ELR (cell line): ENCODE data around the gene SIK3.

Experiments used
- DNase-seq: peaks from one replicate; pipeline ENCODE4 v3.0.0-alpha.2; 2015; ENCODE audit warnings: low read depth

SIK3 gene

DNA sequence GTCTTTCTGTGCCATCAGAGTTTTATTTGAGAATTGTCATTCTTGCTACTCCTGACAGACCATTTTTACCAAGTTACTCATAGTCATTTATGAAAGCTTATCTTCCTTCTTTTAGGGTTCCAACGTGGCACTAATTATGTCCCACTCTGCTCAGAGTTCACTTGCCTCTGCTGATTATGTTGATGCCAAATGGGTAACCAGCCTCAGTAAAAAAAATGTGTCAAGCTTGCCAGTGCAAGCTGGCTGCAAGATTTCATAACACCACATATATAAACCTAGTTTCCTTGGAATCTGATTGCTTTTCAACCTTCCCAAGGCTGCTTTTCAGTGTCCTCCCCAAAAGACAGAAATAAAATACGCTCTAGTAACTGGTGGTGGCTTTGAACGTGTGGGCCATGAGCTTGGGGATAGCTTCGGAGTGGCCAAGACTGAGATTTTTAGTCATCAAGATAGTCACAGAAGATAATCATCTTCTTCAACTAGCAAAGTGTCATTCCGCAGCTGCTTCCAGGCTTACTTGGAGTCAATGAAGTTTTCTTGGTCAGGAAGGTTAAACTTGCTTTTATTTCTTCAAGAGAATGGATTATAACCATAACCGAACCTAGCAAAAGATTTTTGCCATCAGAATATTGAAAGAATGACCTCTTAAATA lies 231.3 kb downstream of the SIK3 start:
- no peak for DNase-seq

DNA sequence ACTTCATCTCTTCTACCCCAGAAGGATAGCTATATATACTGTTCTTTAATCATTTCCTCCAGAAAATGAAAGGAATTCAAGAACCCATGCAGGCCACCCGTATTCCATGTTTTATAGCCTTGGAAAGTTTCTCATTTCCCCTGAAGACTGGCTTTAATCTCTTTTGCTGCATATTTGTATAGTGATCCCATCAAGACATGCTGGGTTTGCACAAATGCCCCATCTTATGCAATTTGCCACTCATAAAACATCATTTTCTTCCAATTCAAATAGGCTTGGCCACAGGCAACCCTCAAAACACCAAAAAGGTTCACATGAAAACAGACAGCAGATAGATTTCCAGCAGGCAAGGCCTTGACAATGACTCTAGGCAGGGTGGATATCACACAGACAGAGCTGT lies 232.5 kb downstream of the SIK3 start:
- no peak for DNase-seq

DNA sequence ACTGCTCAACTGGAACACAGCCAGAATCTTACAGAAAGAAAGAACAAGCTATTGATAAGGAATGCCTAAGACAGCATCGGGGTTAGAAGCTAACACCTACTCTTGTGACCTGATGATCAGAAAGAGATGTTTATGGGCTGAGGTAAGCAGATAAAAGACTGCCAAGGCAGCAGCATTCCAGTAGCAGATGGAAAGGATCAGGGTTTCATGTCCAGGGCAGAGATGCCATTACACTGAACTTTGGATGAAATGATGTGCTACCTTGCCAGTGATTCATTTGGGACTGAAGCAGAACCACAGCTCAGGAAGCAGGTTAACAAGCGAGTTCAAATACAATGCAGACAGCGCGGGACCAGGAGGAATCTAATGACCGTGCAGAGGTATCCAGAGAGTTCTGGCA lies 233.7 kb downstream of the SIK3 start:
- no peak for DNase-seq

DNA sequence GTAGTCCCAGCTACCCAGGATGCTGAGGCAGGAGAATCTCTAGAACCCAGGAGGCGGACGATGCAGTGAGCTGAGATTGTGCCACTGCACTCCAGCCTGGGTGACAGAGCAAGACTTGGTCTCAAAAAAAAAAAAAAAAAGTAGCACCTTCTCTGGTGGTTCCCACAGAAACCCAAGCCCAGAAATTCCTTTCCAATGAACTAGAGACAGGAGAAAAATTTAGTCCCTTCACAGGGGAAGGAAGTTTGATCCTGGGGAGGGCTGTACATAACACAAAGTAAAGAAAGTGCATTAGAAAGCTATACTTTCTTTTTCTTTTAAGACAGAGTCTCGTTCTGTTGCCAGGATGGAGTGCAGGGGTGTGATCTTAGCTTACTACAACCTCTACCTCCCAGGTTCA lies 235.3 kb downstream of the SIK3 start:
- DNase-seq: peak; percentile 20

DNA sequence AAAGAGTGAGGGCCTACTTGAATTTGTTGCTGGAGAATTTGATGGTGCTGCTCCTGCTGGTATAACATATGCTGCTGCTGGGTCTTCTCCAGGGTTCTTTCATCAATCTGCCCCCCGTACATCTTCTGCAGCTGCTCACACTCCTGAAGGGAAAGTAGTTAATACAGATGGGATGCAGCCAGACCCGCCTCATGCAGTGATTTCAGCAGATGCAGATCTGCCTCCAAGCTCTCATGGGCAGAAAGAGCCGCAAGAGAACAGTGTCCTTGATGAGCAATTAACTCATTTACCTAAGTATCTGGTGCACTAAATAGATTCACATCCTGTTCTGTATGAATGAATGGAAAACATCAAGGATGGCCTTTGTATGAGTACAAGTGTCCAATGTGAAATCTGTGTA lies 236.0 kb downstream of the SIK3 start:
- no peak for DNase-seq

DNA sequence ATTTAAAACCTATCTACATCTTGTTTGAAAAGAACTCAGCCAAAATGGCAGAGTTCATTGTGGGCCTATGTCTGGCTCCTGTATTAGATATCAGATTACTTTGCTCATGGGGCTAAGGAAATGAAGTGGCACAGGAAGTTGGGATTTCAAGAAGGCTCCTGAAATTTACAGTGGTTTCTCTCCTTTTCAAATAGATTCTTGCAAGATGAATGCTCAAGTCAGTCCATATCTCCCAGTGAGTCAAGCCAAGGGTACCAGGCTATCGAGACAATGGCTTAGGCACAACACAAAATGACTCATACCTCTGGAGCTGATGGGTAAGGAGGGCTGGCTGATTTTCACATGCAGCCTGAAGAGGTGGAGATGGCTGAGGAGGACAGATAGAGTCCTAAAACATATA lies 236.7 kb downstream of the SIK3 start:
- DNase-seq: peak; percentile 91

DNA sequence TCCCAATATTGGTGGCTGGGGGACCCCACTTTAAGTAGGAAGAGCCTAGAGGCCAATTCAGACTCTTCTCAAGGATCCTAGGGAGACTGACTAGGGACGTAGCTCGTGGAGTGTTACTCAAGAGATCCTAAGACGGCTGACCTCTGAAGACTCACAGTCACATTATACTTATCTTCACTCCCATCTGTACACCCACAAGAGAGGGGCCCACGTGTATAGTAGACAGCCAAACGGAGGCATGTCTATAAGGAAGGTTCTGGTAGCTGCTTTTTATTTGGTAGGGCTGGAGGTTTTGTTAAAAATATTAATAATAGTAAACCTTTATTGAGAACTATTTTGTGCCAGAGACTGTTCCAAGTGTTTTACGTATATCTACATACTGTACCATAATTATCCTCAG lies 237.9 kb downstream of the SIK3 start:
- no peak for DNase-seq

DNA sequence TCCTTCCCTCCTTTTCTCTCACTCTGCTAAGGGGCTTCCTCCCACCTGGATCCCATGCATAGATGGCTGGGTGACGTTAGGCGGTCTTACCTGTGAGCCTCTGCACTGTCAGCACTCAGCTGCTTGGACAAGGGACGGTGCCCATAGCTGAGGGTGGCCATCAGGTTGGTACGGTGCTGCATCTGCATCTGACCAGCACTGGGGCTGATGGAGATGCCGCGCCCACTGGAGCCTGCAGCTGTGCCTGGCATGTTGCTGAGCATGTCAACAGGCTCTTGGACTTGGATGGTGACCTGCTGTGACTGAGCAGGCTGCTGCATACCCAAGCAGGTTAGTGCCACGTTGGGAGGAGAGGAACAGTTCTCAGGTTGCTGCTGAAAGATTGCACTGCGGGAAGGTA lies 239.1 kb downstream of the SIK3 start:
- no peak for DNase-seq

DNA sequence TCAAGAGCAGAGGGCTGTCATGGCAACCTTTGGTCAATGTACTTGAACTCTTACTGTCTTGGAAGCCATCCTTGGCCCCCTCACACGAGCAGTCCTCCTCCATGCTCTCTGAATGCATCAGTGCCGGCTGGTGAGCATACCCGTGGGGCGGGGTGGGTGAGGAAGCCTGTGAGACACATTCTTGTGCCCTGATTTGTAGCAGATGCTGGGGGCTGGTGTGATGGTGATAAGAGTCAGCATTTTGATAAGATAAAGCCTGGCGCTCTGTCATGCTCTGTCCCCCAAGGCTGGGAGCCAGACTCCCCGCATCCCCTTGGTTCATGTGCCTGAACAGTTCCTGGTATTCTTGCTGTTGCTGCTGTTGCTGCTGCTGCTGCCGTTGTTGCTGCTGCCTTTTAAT lies 240.3 kb downstream of the SIK3 start:
- DNase-seq: no peak

DNA sequence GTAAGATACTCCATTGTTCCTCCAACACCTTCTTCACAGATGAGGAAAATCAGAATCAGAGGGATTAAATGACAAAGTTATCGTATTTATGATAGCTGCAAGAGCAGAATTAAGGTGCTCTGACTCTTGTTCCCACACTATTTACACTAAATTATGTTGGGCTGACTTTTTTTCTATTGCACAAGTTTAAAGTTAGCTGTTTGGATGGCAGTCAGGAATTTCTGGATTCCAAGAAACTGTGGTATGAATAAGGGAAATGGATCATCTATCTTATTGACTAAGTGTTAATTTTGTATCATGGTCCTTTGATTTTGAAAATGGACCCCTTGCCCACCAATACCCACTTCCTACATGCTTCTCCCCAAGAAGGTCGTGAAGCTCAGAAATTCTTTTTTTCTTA lies 240.9 kb downstream of the SIK3 start:
- no peak for DNase-seq

DNA sequence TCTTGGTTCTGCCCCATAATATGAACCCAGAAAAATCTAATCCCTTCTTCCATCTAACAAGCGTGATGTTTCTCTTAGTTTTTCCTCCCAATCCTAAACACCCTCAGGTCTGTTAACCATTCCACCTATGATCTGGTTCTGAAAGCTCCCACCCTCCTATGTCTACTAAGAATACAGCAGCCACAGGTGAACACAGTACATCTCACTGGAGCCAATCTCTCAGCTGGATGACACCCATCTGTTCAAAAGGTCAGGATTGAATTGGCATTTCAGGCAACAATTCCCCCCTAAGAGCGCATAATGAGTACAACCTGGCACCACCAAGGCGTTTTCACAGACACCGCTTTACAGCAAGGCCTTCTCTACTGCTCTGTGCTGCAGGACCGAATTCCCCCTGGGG lies 241.8 kb downstream of the SIK3 start:
- no peak for DNase-seq

DNA sequence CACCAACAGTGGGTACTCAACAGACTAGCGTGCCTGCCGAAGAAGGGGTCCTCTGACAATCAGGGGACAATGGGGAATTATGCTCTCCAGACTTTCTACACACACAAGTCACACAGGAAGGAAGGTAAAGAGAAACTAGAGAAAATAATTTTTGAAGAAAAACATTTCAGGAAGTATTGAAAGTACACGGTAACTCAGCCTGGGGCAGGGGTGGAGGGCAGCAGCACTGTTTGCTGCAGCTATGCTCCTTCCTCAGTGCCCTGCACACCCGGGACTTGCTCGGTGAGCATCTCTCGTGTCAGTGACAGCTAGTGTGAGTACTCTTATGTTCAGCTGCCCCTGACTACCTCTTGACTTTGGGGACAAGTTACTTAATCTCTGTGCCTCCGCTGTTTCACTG lies 242.8 kb downstream of the SIK3 start:
- DNase-seq: no peak

DNA sequence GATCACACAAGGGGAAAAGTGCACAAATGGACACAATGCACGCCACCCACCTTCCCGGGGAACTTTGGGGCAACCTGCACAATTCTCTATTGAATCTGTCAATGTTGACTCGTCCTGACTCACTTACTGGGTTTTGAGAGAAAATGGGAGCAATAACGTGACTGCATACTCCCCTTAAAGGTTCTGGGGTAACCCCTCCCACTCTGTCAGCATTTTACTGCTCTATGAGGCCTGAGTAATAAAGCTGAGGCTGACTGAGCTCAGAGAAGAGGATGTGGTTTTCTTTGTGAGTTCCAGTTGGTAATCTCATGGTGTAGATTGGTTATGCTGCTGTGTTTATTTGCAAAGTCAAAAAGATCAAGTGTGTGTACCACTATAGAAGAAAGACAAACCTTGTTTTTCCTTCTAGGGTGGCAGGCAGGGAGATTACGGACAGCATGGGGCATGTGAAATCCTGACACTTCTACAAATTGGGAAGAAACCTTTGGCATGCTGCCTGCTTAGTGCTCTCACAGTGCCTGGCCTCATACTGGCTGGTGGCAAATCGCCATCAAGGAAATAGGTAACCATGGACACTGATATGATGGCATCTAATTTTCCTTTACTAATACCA lies 244.7 kb downstream of the SIK3 start:
- DNase-seq: peak; percentile 98

DNA sequence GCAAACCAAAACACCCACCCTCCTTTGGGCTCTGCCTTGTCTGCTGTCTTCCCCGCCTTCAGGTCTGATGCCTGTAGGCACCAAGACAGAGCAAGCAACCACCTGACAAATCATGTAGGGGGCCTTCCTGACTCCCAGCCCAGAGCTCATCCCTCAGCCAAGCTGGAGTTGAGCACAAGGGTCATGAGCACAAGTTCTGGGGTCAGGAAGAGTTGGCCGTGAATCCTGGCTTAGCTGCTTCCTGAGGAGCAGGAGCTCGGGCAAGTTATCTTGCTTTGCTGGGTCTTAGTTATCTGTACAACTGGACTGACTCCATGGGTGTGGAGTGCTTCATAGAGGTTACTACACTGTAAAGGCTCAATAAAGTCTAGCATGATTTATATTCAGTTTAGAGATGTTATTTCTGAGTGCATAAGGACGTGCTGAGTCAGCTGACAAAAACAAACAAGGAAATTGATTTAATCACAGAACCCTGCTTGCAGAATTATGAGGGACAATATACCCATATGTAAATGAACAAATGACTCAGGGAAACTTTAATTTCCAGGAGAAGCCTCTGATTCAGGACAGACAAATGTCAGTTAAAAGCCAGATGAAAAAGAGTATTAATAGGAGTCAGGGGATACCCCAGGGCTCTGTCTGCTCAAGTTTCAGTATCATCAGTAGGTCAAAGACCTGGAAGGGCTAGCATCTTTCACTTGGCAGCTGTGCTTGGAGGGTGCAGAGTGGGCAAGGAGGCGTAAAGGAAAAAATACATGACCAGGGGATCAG lies 245.8 kb downstream of the SIK3 start:
- DNase-seq: peak; percentile 71

DNA sequence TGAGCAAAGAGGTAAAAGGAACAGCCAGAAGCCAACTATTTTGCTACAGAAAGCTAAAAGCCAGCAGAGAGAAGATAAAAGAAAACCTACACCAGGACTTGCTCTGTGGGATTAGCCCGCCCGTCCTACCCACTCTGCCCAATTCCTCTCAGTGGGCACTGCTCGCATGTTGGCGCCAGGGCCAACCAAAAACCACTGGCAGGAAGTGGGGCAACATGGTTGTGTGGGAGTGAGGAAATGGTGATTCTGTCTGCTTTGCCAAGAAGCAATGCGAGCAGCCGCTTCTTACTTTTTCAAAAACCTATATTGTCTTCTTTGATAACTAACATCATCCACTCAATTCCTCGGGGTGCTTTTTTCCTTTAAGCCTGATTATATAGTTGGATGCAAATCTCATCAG lies 246.6 kb downstream of the SIK3 start:
- no peak for DNase-seq

DNA sequence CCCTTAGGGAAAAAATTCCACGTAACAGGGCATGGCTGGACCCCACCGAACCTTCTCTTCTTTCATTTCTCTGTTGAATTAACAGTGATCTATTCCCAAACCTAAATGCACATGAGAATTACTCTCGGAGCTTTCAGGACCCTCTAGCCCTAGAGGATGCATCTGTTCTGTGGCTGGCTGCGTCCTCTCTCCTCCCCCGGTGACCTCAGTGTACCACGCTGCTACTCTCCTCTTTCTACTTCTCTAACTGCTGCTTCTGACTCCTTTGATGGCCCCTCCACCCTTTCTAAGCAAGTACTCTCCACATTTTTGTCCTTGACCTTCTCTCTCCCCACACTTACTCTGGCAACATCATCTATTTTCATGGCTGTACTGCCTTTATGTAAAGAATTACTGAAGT lies 248.7 kb downstream of the SIK3 start:
- DNase-seq: no peak

DNA sequence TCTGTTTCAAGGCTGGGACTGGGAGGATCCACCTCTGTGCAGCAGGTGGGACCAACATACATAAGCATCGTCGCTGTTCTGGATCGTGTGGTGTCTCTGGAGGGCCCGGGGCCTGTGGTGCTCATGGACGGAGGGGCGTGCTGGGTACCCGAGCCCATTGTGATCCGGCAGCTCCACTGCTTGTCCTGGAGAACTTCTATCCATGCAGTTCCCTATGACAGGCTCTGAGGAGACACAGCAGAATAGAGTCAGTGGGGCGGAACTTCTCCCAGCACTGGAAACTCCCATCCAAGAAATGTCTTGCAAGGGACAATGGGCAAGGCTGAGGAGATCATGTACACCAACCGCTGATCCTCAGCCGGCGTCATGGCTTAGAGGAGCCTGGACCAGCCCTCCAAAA lies 249.2 kb downstream of the SIK3 start:
- DNase-seq: no peak

DNA sequence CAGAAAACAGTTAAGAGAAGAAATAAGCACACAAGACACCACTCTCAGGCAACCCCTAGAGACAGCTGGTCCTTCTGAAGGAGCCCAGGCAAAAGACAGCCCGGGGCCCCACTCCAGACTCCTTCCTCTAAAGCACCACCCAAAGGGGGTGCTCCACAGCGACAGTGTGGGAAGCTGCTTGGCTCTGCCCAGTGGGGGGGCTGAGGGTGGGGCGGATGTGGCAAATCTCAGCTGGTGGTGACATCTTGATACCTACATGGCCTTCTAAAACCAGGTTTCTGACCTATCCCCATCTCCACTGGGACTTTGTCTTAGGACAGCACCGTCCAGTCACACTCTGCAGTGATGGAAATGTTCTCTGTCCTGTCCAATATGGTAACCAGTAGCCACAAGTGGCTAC lies 250.6 kb downstream of the SIK3 start:
- no peak for DNase-seq

DNA sequence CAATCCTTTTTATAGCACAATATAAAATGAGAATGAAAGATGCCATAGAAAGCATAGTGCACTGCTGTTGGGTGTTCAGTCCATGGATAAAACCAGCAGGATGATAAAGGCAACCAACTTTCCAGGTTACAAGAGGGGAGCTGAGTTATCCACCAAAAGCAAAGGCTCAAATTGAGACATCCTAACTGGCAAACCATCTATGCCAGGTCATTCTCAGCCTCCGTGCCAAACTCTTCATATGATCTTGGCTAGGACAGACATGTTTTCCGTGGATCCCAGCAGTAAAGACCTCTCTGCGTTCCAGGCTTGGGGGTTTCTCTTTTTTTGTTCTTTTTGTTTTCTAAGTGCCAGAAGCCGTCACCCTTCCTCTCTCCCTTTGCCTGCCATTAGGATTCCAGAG lies 253.5 kb downstream of the SIK3 start:
- no peak for DNase-seq

DNA sequence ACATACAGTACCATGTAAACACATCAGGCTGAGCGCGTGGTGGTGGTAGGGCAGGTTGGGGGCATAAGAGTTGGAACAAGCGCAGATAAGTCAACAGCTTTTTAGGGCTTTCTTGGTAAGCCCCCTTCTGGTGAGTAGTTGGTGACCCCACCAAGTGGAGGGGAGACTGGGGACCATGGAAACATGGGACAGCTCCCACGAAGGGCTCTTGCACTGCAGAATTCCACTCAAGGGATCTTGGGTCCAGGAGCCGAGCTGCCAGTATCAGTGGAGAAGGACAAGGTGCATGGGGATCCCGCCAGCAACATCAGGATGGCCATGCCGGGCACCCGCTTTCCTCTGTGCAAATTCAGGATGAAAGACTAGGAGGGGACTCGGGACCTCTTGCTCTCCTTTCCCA lies 254.6 kb downstream of the SIK3 start:
- no peak for DNase-seq

DNA sequence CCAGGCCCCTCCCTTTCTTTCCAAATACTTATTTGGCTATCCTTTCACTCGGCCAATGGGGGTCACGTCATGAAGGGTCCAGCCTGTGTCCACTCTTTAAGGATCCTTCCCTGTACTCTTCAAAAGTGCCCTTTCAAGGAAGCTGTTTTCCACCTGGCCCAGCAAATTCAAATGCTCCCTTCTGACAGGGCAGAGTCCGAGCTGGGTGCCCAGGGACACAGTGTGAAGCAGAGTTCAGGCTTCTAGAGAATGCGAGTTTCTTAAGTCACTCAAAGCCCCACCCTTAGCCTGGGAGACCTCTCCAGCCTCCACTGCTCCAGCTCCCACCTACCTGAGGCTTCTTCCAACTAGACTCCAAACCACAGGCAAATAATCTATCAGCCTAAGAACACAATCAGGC lies 255.3 kb downstream of the SIK3 start:
- DNase-seq: no peak

DNA sequence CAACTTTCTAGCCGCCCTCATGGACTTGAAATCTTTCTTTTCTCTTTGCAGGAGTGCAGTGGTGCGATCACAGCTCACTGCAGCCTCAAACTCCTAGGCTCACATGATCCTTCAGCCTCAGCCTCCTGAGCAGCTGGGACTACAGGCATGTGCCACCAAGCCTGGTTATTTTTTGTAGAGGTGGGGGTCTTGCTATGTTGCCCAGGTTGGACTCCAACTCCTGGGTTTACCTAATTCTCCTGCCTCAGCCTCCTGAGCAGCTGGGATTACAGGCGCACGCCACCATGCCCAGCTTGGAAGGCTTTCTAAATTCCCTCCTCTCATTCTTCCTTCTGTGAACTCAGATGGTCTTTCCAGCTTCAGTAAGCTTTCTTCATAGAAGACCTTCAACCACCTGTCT lies 256.1 kb downstream of the SIK3 start:
- no peak for DNase-seq

DNA sequence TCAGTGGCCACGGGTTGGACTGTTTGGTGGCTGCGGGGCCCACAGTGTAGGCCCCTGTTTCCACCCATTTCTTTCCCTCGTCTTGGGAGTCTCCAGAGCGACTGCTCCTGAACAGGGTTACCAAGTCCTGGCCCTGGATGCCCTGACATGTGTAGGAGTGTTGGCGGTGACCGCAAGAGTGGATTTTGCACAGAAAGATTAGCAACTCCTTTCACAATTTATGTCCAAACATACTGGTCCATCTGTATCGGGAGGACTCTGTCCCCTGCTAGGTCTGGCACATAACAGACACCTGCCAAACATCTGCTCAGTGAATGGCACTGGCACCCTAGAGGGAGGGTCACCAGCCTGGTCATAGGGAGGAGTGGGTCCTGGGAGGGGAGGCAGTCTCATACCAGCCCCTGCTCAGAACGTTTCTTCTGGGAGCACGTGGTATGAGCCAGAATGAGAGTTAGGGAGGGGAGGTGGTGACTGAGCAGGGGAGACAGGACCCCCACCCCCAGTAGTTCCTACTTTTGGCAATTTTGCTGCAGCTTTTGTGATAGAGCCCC lies 257.4 kb downstream of the SIK3 start:
- DNase-seq: no peak
